Endothelial cell of hepatic sinusoid (primary cell): ENCODE data around the gene SCNM1.

Source experiments
- in situ Hi-C: cut with HindIII; loops from 2 replicates; pipeline ENCODE4 v1.10.0; 2017; ENCODE audit warnings: low sequenced_read_pairs

Gene SCNM1

GRCh38 chr1:151165738-151166504, at the start of gene SCNM1, which contains the start of gene LYSMD1:
TSS of gene SCNM1 (plus strand) at chr1:151166144. CDS start at chr1:151166153, 9 bp downstream.
TSS of gene LYSMD1 (minus strand) at chr1:151165902. CDS start at chr1:151165258, 644 bp downstream.
- in situ Hi-C loops = no loop called here

- in situ Hi-C loops = loop anchor here (5.0 kb wide), 1 partner anchor 32 kb away; the partner anchor contains the start of gene TNFAIP8L2
Observed at GRCh38 chr1:151124763-151125403, 41.1 kb upstream of the SCNM1 start.

GRCh38 chr1:151128800-151129199, 37.1 kb upstream of the SCNM1 start:
- in situ Hi-C loops = no loop called here

GRCh38 chr1:151130987-151131586, 34.9 kb upstream of the SCNM1 start:
- in situ Hi-C loops = no loop called here

- in situ Hi-C loops = no loop called here
Observed at GRCh38 chr1:151131701-151132334, 34.1 kb upstream of the SCNM1 start.

- in situ Hi-C loops = no loop called here
Observed at GRCh38 chr1:151132335-151133017, 33.5 kb upstream of the SCNM1 start.

DNA sequence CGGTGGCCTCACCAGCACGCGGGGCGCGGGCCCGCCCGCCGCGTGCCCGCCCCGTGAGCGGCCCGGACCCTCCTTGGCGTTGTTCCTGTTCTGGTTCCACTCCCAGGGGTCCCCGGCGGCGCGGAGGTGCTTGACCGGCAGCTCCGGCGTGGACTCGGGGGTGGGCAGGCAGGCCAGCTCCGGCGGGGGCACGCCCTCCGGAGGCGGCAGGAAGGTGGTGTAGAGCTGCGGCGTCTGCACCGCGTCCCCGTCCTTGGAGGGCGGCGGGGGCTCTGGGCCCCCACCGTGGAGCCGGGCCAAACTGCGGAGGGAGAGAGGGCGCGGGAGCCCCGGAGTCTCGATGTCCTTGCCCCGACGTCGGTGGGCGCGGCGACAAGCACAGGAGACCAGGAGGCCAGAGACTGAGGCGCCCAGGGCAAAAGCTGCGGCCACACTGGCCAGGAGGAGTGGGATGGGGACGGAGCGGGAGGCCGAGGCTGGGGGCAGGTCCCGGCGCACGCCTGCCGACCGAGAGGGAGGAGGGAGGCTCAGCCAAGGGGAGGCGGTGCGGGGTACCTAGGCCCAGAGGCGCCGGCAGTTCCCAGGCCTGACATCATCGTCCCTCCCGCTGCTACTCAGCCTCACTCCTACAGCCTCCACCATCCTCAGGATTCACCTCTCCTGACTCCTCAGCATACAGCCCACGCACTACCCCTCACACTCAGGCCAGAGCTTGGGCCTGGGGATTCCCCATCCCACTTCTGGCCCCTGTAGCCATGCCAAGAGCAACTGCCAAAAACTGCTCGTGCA, 32.7 kb upstream of the SCNM1 start:
- in situ Hi-C loops = no loop called here

DNA sequence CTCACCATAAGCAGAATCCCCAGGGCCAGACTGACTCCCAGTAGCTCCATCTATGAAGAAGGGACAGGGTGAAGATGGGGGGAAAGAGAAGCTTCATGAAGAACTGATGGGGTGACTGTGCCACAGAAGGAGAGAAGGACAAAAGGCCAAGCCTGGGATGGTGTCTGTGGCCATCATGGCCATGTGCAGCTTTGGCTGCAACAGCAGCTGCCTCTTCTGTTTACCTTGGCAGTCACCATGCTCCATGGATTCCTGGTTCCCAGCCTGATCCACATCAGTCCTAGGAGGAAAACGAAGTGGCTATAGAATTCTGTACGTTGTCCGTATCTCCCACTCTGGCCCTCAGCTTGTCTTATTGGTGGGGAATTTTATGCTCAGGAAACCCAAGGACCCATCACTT, 31.5 kb upstream of the SCNM1 start:
- in situ Hi-C loops = no loop called here

- in situ Hi-C loops = no loop called here
Observed at GRCh38 chr1:151134991-151135390, 31.0 kb upstream of the SCNM1 start.

DNA sequence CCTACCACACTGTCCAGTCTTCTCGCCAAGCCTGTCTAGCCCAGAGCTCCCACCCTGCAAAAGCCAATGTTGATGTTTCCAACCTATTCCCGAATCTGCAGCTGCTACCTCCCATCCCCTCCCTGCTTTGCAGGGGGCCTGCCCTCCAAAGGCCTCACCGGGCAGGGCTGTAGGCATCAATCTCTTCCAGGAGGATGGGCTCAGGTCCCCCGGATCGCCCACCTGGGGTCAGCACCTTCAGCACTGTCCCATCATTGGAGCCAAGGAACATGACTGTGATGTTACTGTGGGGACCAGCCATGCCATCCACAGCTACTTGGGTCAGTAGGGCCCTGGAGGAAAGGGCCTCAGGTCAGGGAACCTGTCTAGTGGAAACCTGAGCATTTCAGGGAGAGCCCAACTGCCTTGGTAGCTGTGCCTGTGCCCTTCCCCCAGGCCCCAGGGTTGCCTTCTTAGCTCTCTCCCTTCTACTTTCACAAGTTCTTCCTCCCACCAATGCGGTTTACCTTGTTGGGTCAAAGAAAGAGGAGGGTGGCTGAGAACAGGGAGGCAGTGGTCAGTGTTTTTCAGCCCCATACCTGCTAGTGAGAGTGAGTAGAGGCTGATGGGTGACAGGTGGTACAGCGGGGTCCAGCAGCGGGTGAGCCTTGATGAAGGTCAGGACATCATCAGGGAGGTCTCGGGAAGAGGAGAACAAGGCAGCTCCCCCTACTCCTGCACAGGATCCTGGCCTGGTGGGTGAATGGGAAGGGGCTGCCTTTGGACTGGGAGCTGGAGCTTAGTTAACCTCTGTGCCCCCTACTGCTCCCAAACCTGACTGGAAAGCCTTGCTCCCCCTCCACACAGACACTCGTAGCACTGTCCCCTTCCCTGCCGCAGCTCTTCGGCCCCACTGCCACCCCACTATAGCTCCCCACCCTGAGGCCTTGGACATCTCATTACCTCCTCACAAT, 30.2 kb upstream of the SCNM1 start:
- in situ Hi-C loops = no loop called here

GRCh38 chr1:151137789-151138188, 28.2 kb upstream of the SCNM1 start:
- in situ Hi-C loops = no loop called here

GRCh38 chr1:151142411-151143056, 23.4 kb upstream of the SCNM1 start:
- in situ Hi-C loops = no loop called here

DNA sequence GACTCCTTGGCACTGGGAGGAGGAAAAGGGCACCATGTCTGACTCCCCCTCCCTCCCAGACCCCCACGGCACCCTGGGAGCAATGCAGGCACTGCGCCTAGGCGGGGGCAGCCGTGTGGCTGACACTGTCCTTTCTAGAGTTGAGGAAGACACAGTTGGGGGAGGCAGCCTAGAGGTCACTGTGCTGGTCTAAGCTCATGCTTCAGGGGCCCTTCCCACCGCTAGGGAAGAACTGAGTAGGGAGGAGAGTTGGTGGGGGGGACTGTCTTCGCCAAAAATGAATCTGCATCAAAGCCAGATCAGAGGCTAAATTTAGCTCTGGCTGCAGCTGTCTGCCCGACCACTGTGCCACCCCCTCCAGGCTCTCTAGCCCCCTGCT, 22.9 kb upstream of the SCNM1 start:
- in situ Hi-C loops = no loop called here

DNA sequence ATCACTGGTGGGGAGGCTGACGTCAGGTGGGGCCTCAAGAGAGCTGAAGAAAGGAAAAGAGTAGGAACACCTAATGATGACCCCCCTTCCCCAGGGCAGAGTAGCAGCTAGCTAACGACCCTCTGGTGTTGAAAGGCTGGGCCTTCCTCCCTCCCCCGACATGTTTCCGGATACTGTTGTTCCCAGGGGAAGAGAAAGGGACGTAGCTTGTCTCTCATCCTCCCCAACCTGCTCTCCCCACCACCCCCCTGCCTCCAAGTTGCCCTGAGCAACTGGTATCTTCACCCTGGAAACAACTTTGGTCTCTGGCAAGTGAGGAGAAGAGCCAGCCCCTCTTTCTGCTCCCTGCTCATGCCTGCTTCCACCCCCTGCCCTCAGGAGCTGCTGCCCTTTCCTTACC, 22.0 kb upstream of the SCNM1 start:
- in situ Hi-C loops = no loop called here

DNA sequence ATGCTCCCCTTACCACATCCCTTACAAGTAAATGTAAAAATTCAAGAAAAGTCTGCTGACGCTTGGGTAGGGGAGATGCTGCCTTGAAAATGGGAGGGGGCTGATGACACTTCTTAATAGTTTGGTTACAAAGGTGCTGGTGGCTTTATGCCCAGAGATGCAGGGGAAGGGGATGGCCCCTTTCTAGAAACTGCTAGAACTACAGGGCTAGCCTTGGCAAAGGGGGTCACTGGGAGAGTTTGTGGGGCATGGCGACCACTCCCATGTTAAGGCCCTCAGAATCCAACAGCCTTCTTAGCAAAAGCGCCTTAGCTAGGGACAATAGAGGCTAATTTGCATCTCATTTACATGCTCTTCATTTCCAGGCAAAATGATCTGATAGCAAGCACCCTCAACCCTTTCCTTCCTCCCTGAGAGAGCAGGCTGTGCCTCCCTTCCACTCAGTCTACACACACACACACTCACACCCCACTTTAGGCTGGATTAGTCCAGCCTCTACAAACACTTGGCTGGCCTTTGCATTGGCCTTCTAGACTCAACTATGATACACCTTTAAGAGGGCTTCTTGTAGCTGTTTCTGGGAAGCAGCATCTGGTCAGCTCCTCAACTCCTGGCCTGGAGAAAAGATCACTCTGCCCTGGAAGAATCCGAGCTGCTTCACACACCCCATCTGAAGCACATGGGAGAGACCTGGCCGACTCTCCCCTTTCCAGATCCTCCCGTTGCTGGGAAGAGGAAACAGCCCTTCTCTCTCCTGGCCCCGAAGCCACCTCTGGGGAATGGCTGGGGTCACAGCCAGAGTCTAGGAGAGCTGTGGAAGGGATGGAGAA, 21.3 kb upstream of the SCNM1 start:
- in situ Hi-C loops = no loop called here

DNA sequence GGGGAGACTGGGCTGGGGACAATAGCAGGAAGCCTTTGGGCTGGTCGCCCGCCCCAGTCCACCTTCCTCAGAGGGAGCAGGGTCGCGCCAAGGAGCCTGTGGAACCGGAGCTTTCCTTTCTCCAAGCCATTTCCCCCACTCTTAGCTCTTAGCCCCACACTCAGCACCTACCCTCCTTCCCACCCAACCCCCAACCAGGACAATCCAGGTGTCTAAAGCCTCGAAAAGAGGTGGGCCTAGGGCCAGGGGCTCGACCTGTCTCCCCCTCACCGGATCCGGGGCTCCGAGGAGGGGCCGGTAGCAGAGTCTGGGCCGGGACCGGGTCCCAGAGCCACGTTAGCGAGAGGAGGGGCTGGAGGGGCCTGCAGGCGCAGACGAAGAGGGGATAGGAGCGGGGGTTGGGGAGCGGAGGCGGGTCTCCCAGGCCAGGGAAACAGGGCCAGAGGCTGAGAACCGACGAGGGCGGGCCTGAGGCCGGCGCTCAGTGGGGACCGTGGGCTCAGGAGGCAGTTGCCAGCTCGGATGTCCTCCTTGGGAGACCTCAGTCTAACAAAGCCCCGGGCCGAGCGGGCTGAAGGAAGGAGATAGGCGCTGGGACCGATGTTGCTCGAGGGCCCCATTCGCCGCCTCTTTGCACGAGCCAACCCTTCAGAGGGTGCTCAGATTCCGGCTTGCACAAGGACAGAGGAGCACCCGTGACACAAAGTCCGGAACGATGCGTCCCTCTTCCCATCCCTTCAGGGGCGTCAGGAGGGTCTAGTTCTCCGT, 20.5 kb upstream of the SCNM1 start:
- in situ Hi-C loops = no loop called here

DNA sequence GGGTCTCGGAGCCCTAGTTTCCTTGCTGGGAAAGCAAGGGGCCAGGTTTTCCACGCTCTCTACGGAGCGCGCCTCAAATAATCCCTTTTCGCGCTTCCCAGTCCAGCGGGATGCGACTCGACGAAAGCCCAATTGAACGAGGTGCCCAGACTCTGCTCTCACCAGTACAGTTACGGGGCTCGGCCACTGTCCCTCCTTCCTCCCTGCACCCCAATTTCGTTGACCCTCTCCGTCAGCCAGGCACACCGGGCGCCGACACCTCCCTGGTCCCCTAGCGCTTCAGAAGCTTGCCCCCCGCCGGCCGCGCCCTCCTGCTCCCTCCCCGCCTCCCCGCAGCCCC, 19.9 kb upstream of the SCNM1 start:
- in situ Hi-C loops = no loop called here
